ENCODE measurements around the gene PRPSAP2. TPM values are rescaled to one million over a fixed set of nuclear protein-coding genes. Genes with fewer than 3 reads are reported as not detected.
A peak's percentile ranks its signal among the peaks of the same experiment; 100 is the strongest.

PRPSAP2 gene
- total RNA-seq, 1 donor from 2014 or later, result 145 TPM

- H3K79me2 ChIP-seq (ENCODE audit: low read depth), result no peaks in the 10 kb centered on the region
- no peaks in the 10 kb centered on the region for H3K36me3 ChIP-seq
- H3K27me3 ChIP-seq, result no peaks in the 10 kb centered on the region
- H3K4me1 ChIP-seq, result no peaks in the 10 kb centered on the region
- no peak for DNase-seq (ENCODE audit: low spot score)
- H3K9me3 ChIP-seq (ENCODE audit: low read depth), result no peaks in the 10 kb centered on the region
- Mint-ChIP-seq H3K27ac (peak overlapping the region; percentile 14), H3K36me3 (no peaks in the 10 kb centered on the region), H3K9me3 (no peaks in the 10 kb centered on the region), H3K4me1 (peaks cover 3% of the 10 kb centered on the region), H3K27me3 (ENCODE audit: insufficient read depth, low read depth) (no peaks in the 10 kb centered on the region), H3K4me3 (no peak overlapping the region)
- H3K27ac ChIP-seq, result no peak overlapping the region
- H3F3A ChIP-seq (ENCODE audit: low read depth), result no peaks in the 10 kb centered on the region
- H3K4me2 ChIP-seq, result no peak overlapping the region
- H2AFZ ChIP-seq (replicated peaks), result no peak overlapping the region
- no peaks in the 10 kb centered on the region for H4K20me1 ChIP-seq (ENCODE audit: low read depth)
- H3K9ac ChIP-seq, result no peak overlapping the region
- TF ChIP-seq EZH2phosphoT487 (IDR thresholded peaks at IDR 0.05) (no peak), EZH2 (IDR thresholded peaks at IDR 0.05) (no peak)
- TF ChIP-seq, protein P1, sequence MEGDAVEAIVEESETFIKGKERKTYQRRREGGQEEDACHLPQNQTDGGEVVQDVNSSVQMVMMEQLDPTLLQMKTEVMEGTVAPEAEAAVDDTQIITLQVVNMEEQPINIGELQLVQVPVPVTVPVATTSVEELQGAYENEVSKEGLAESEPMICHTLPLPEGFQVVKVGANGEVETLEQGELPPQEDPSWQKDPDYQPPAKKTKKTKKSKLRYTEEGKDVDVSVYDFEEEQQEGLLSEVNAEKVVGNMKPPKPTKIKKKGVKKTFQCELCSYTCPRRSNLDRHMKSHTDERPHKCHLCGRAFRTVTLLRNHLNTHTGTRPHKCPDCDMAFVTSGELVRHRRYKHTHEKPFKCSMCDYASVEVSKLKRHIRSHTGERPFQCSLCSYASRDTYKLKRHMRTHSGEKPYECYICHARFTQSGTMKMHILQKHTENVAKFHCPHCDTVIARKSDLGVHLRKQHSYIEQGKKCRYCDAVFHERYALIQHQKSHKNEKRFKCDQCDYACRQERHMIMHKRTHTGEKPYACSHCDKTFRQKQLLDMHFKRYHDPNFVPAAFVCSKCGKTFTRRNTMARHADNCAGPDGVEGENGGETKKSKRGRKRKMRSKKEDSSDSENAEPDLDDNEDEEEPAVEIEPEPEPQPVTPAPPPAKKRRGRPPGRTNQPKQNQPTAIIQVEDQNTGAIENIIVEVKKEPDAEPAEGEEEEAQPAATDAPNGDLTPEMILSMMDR (IDR thresholded peaks at IDR 0.05), result no peak
- H3K4me3 ChIP-seq, result no peak overlapping the region
These were observed 9.4 kb upstream of the PRPSAP2 start for GRCh38 chr17:18848501-18848900.

DNA sequence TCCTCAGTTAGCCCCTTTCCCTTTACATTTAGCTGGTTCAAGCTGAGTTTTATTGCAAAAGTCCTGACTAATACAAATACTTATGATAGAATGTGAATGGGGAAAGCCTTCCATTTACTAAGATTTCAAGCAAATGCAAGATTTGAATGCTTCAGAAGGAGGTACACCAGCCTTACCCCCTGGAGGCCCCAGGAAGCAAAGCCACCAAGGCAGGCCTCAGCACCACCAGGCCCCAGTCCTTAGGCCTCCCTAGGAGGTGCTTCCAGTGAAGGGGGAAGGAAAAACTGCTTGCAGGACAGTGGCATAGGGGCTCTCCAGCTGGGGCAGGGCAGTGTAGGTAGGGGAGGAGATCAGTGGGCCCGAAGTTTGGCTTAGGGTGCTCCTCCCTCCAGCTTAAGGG, 7.3 kb upstream of the PRPSAP2 start:
- H3K79me2 ChIP-seq (ENCODE audit: low read depth), result peaks cover 14% of the 10 kb centered on the region
- H3K9me3 ChIP-seq (ENCODE audit: low read depth), result no peaks in the 10 kb centered on the region
- H3F3A ChIP-seq (ENCODE audit: low read depth), result peaks cover 8% of the 10 kb centered on the region
- no peak overlapping the region for H2AFZ ChIP-seq (replicated peaks)
- H3K9ac ChIP-seq, result no peak overlapping the region
- H3K4me1 ChIP-seq, result peaks cover 6% of the 10 kb centered on the region
- H3K9me3 Mint-ChIP-seq, result no peaks in the 10 kb centered on the region
- H3K36me3 ChIP-seq, result no peaks in the 10 kb centered on the region
- no peak overlapping the region for H3K27ac Mint-ChIP-seq
- no peak overlapping the region for H3K27ac ChIP-seq
- no peak overlapping the region for H3K4me3 Mint-ChIP-seq
- peaks cover 11% of the 10 kb centered on the region for H3K4me1 Mint-ChIP-seq
- peaks cover 2% of the 10 kb centered on the region for H3K27me3 Mint-ChIP-seq (ENCODE audit: insufficient read depth, low read depth)
- H3K27me3 ChIP-seq, result no peaks in the 10 kb centered on the region
- no peak overlapping the region for H3K4me3 ChIP-seq
- H4K20me1 ChIP-seq (ENCODE audit: low read depth), result no peaks in the 10 kb centered on the region
- no peak for DNase-seq (ENCODE audit: low spot score)
- no peak overlapping the region for H3K4me2 ChIP-seq
- TF ChIP-seq EZH2phosphoT487 (IDR thresholded peaks at IDR 0.05), result no peak
- TF ChIP-seq EZH2 (IDR thresholded peaks at IDR 0.05), result no peak
- TF ChIP-seq, protein P1 (IDR thresholded peaks at IDR 0.05), result no peak
- no peaks in the 10 kb centered on the region for H3K36me3 Mint-ChIP-seq

DNA sequence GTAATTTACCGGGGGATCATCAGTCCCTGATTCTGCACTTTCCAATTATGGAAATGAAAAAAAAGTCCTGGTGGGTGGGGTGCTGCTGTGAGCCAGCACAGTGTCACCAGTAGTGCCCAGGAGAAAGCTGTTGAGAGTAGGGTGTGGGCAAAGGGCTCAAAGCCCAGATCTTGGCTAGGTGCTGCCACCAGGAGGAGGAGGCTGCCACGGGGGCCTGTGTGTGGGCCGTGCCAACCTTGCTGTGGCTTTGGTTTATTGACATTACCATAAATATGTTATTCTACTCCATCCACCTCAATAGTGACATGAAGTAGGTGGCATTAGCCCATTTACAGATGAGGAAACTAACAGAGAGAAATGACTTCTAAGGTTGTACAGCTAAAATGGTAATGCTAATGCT, 6.7 kb upstream of the PRPSAP2 start:
- H3K27me3 Mint-ChIP-seq (ENCODE audit: insufficient read depth, low read depth), result peaks cover 4% of the 10 kb centered on the region
- TF ChIP-seq EZH2 (IDR thresholded peaks at IDR 0.05) (no peak), EZH2phosphoT487 (IDR thresholded peaks at IDR 0.05) (no peak)
- TF ChIP-seq, protein P1 (IDR thresholded peaks at IDR 0.05), result no peak
- Histone ChIP-seq H3K27me3 (no peaks in the 10 kb centered on the region), H3K9ac (no peak overlapping the region), H4K20me1 (ENCODE audit: low read depth) (no peaks in the 10 kb centered on the region), H3K36me3 (no peaks in the 10 kb centered on the region), H3K27ac (no peak overlapping the region), H3K4me1 (peaks cover 6% of the 10 kb centered on the region), H3K9me3 (ENCODE audit: low read depth) (no peaks in the 10 kb centered on the region), H3K4me2 (no peak overlapping the region), H3K79me2 (ENCODE audit: low read depth) (peaks cover 15% of the 10 kb centered on the region), H3F3A (ENCODE audit: low read depth) (peaks cover 12% of the 10 kb centered on the region), H2AFZ (replicated peaks) (no peak overlapping the region), H3K4me3 (no peak overlapping the region)
- DNase-seq (ENCODE audit: low spot score), result no peak
- H3K36me3 Mint-ChIP-seq, result no peaks in the 10 kb centered on the region
- peaks cover 16% of the 10 kb centered on the region for H3K4me1 Mint-ChIP-seq
- no peaks in the 10 kb centered on the region for H3K9me3 Mint-ChIP-seq
- no peak overlapping the region for H3K27ac Mint-ChIP-seq
- no peak overlapping the region for H3K4me3 Mint-ChIP-seq

All from neural progenitor cell (in vitro differentiated cells).